GM20000 (cell line): ENCODE results near the gene RNASE4.
A peak's percentile ranks its signal among the peaks of the same experiment; 100 is the strongest.

Experiments used
- DNase-seq: peaks from one replicate; pipeline ENCODE4 v3.0.0; 2012; ENCODE audit warnings: low spot score
- CTCF ChIP-seq: IDR thresholded peaks from 2 replicates; pipeline ENCODE4 v1.5.1; 2012; ENCODE audit warnings: mild to moderate bottlenecking, control low read depth; ENCODE audit errors: extremely low read depth, missing control alignments

RNASE4 gene

DNA sequence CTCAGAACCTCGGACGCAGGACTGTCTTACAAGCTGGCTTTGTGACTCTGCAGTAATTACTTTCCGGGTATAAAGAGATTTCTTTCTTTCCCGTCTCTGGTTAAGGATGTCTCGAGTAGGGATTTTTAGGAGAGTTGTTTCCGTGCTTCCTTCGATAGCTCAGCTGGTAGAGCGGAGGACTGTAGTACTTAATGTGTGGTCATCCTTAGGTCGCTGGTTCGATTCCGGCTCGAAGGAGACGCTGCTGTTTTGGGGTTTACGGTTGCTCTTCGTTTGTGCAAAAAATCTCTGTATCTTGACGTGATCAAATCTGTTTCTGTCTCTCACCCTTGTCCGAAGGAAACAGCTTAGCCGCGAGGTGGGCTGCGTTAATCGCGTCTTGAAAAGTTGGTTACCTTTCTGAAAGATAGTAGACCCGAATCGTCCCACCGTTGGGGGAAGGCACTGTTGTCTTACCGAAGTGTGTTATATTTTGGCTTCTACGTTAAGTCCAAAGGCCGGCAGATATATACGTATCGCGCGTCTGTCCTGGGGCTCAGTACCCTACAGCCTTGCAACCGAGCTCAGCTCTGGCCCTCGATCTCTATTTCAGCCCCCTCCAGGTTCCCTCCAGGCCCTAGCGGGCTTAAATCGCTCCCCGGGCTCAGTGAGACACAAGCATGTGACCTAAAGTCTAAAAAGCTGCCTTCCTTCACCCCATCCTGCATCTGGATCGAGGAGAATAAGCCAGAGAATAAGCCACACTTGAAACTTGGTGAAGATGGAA is 1.1 kb upstream of the RNASE4 start:
- TF ChIP-seq CTCF: no peak
- peak; percentile 49 for DNase-seq

DNA sequence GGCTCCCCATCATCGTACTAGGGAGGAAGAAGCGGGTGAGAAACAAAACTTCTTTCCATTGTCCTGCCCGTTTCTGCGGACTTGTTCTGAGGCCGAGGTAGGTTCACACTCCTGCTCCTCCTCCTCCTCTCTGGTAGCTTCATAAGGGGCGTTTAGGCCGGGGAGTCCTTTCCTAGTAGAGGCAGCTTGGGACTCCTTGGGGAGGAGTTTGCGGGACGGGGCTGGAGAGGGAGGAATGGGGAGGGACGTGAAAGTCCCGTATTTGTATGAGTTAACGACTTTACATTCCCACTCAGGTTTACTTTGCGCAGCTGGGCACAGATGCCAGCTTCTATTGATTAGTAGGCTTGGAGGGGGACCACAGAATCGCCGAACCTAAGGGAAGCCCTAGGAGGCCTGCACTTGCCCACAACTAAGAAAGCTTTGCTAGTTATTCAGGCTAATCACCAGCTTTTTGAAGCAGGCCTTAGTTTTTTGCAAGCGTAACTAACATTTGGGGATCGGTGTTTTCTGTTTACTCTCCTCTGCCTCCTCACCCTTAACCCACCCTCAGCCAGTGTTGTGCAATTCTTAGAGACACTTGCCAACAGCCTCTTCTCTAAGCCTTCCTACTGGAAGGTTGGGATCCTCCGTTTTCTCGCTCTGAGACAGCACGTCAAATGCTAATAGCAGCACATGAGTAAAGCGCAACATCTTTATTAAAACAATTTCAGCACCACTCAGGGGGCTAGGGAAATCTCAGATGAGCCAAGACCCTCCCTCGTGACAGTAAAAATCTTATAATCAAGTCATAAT is 499 bp downstream of the RNASE4 start:
- no peak for DNase-seq

GRCh38 chr14:20686386-20687143 is 2.2 kb downstream of the RNASE4 start:
- no peak for TF ChIP-seq CTCF
- DNase-seq: no peak

More for the DNA sequence above, 499 bp downstream of the RNASE4 start:
- TF ChIP-seq CTCF: no peak

GRCh38 chr14:20687362-20688166 is 3.2 kb downstream of the RNASE4 start:
- no peak for DNase-seq
- TF ChIP-seq CTCF: no peak

- DNase-seq: no peak
- no peak for TF ChIP-seq CTCF
Observed at GRCh38 chr14:20688167-20688839, 3.9 kb downstream of the RNASE4 start, which contains the start of gene ANG. ANG (plus strand) TSS chr14:20688764; CDS start chr14:20693565, 4,801 bp downstream.

DNA sequence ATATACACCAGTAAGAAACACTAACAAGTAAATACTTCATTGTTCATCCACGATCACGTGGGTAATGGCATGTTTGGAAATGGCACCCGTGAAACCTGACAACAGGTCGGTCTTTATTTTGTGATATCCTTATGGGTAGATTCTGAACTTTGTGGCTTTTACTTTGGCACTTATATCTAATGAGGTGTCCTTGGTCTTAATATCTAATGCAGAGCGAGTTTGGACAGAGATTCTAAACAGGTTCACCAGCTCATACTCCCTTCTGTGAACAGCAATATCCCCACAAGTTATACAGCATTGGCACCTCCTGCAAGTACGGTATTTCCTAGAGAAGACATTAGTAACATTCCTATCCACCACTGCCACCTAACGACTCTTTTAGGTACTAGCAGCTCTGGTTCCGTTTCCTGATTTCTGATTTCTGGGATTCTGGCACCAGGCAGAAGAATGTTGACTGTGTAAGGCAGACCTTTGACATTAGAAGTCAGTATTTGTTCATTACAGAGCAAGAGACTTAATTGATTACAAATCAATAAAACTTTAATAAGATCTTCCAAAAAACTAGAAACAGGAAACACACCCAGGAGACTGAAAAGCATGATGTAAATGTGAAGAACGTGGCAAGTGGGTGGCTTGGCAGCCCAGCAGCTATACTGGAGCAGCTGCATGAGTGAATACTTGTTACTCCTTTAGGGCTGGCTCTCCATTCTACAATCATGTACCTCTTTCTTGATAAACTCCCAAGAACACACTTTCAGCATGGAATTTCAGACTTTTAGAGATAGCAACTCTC is 6.7 kb downstream of the RNASE4 start:
- peak; percentile 75 for DNase-seq
- TF ChIP-seq CTCF: peak; percentile 70
